G401 (cell line): ENCODE results near the gene CACNA1A. TPM values are rescaled to one million over a fixed set of nuclear protein-coding genes. Genes with fewer than 3 reads are reported as not detected.
"Not testable (repeated sequence)": the region's sequence is repeated elsewhere in the genome, so short reads cannot be mapped to it uniquely, and the experiment has no call there.

Experiments
- DNase-seq: peaks from one replicate; pipeline ENCODE4 v3.0.0-alpha.2; 2015; ENCODE audit warnings: low spot score
- in situ Hi-C: cut with HindIII; loops from 2 replicates; pipeline ENCODE4 v1.10.0; 2016; ENCODE audit warnings: low sequenced_read_pairs, mixed read lengths
- total RNA-seq: library from RNA; depleted of rRNA; stranded (reverse); fragments of >200 nt; shearing (Covaris generic); gene quantifications from 2 replicates; pipeline ENCODE4 v1.2.3, GENCODE V29; 2014

CACNA1A gene
- total RNA-seq, 1 experiment from 2014 or later, result 0.24 TPM

GRCh38 chr19:13436352-13436751, 69.9 kb downstream of the CACNA1A start:
- no peak for DNase-seq
- in situ Hi-C loops, result no loop called here

GRCh38 chr19:13430790-13431582, 75.3 kb downstream of the CACNA1A start:
- in situ Hi-C loops, result no loop called here

GRCh38 chr19:13429563-13429962, 76.7 kb downstream of the CACNA1A start:
- no peak for DNase-seq

More at GRCh38 chr19:13430790-13431582, 75.3 kb downstream of the CACNA1A start:
- peak; percentile 58 for DNase-seq

GRCh38 chr19:13428352-13428751, 77.9 kb downstream of the CACNA1A start:
- in situ Hi-C loops, result no loop called here
- peak; percentile 72 for DNase-seq

More at GRCh38 chr19:13429563-13429962, 76.7 kb downstream of the CACNA1A start:
- in situ Hi-C loops, result no loop called here

GRCh38 chr19:13427273-13428051, 78.8 kb downstream of the CACNA1A start:
- in situ Hi-C loops, result no loop called here
- peak; percentile 12 for DNase-seq

GRCh38 chr19:13425875-13426274, 80.4 kb downstream of the CACNA1A start:
- in situ Hi-C loops, DNase-seq: not testable (repeated sequence)

- DNase-seq, result no peak
- in situ Hi-C loops, result no loop called here
Observed at GRCh38 chr19:13425151-13425550, 81.1 kb downstream of the CACNA1A start.

- in situ Hi-C loops, result no loop called here
- DNase-seq, result no peak
Observed at GRCh38 chr19:13420780-13421179, 85.5 kb downstream of the CACNA1A start.

- in situ Hi-C loops, result loop anchor here (5.0 kb wide), 1 partner anchor 75 kb away; no protein-coding TSS in a partner anchor
Observed at GRCh38 chr19:13417054-13417453, 89.2 kb downstream of the CACNA1A start.

GRCh38 chr19:13411899-13412298, 94.4 kb downstream of the CACNA1A start:
- in situ Hi-C loops, result no loop called here

More at GRCh38 chr19:13417054-13417453, 89.2 kb downstream of the CACNA1A start:
- peak; percentile 62 for DNase-seq

GRCh38 chr19:13410946-13411345, 95.3 kb downstream of the CACNA1A start:
- no peak for DNase-seq
- in situ Hi-C loops, result no loop called here

More at GRCh38 chr19:13411899-13412298, 94.4 kb downstream of the CACNA1A start:
- no peak for DNase-seq

- in situ Hi-C loops, result no loop called here
- DNase-seq, result peak; percentile 47
Observed at GRCh38 chr19:13408889-13409518, 97.3 kb downstream of the CACNA1A start.

- in situ Hi-C loops, result no loop called here
- peak; percentile 85 for DNase-seq
Observed at GRCh38 chr19:13404236-13404635, 102.0 kb downstream of the CACNA1A start.

- no peak for DNase-seq
Observed at GRCh38 chr19:13401388-13401787, 104.9 kb downstream of the CACNA1A start.

GRCh38 chr19:13400296-13400695, 106.0 kb downstream of the CACNA1A start:
- no peak for DNase-seq
- in situ Hi-C loops, result no loop called here

More at GRCh38 chr19:13401388-13401787, 104.9 kb downstream of the CACNA1A start:
- in situ Hi-C loops, result no loop called here

GRCh38 chr19:13399746-13400145, 106.5 kb downstream of the CACNA1A start:
- in situ Hi-C loops, result no loop called here
- no peak for DNase-seq

- in situ Hi-C loops, result no loop called here
- DNase-seq, result peak; percentile 49
Observed at GRCh38 chr19:13398780-13399726, 107.2 kb downstream of the CACNA1A start.

- no peak for DNase-seq
- in situ Hi-C loops, result no loop called here
Observed at GRCh38 chr19:13398182-13398581, 108.1 kb downstream of the CACNA1A start.
